ENCODE data around the gene DHRS2.

- TF ChIP-seq CTCF (IDR thresholded peaks at IDR 0.05) (no peak), POLR2A (IDR thresholded peaks at IDR 0.05) (no peak)
Measured at GRCh38 chr14:23621204-23621931, 14.8 kb upstream of the DHRS2 start.
